ENCODE measurements around the gene LCNL1.

The LCNL1 gene

GRCh38 chr9:136982232-136983051 lies at the start of gene LCNL1:
Gene LCNL1 (plus strand): TSS chr9:136982993. CDS start chr9:136983587, 594 bp downstream.
- no peak for DNase-seq

GRCh38 chr9:136934277-136934676 lies 48.5 kb upstream of the LCNL1 start:
- DNase-seq, result no peak

- DNase-seq, result no peak
These were observed 47.1 kb upstream of the LCNL1 start for GRCh38 chr9:136935651-136936050.

GRCh38 chr9:136936645-136937170 lies 46.1 kb upstream of the LCNL1 start:
- DNase-seq, result no peak

- DNase-seq, result no peak
These were observed 45.4 kb upstream of the LCNL1 start for GRCh38 chr9:136937186-136938001.

- DNase-seq, result no peak
These were observed 43.3 kb upstream of the LCNL1 start for GRCh38 chr9:136939431-136939995.

- no peak for DNase-seq
These were observed 42.7 kb upstream of the LCNL1 start for GRCh38 chr9:136939996-136940525.

GRCh38 chr9:136940526-136941230 lies 42.1 kb upstream of the LCNL1 start:
- DNase-seq, result no peak

- DNase-seq, result no peak
These were observed 41.3 kb upstream of the LCNL1 start for GRCh38 chr9:136941231-136942111.

- DNase-seq, result no peak
These were observed 40.5 kb upstream of the LCNL1 start for GRCh38 chr9:136942112-136942880.

- DNase-seq, result no peak
These were observed 39.9 kb upstream of the LCNL1 start for GRCh38 chr9:136942881-136943230.

- no peak for DNase-seq
These were observed 39.2 kb upstream of the LCNL1 start for GRCh38 chr9:136943291-136944211.

- DNase-seq, result no peak
These were observed 38.6 kb upstream of the LCNL1 start for GRCh38 chr9:136944212-136944518.

- peak; percentile 90 for DNase-seq
These were observed 38.1 kb upstream of the LCNL1 start, which contains the start of the genes C8G and FBXW5 for GRCh38 chr9:136944519-136945332. Gene C8G (plus strand): TSS chr9:136945243. CDS start chr9:136945321, 78 bp downstream. Gene FBXW5 (minus strand): TSS chr9:136944738. CDS start chr9:136944083, 655 bp downstream.

GRCh38 chr9:136945333-136946227 lies 37.2 kb upstream of the LCNL1 start:
- DNase-seq, result no peak

- no peak for DNase-seq
These were observed 36.4 kb upstream of the LCNL1 start for GRCh38 chr9:136946228-136947027.
